ENCODE measurements around the gene SIPA1.

DNA sequence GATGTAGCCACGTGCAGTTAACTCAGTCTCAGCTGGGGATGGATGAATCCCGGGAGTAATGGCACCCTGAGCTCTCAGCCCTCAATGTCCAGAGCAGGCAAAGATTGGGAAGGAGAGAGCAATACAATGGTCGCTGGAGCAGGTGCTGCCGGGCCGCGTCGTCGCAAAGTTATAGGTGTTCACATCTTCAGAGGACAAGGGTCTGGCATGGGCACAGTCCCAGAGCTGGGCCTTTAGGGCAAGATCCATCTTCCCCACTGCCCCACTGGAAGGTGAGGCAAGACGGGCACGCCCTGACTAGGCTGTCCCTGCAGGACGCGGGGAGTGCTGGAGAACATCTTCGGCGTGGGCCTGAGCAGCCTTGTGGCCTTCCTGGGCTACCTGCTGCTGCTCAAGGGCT is 14.7 kb upstream of the SIPA1 start:
- TF ChIP-seq, protein P1, sequence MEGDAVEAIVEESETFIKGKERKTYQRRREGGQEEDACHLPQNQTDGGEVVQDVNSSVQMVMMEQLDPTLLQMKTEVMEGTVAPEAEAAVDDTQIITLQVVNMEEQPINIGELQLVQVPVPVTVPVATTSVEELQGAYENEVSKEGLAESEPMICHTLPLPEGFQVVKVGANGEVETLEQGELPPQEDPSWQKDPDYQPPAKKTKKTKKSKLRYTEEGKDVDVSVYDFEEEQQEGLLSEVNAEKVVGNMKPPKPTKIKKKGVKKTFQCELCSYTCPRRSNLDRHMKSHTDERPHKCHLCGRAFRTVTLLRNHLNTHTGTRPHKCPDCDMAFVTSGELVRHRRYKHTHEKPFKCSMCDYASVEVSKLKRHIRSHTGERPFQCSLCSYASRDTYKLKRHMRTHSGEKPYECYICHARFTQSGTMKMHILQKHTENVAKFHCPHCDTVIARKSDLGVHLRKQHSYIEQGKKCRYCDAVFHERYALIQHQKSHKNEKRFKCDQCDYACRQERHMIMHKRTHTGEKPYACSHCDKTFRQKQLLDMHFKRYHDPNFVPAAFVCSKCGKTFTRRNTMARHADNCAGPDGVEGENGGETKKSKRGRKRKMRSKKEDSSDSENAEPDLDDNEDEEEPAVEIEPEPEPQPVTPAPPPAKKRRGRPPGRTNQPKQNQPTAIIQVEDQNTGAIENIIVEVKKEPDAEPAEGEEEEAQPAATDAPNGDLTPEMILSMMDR (IDR thresholded peaks at IDR 0.05), result no peak
- no peak for TF ChIP-seq POLR2A (IDR thresholded peaks at IDR 0.05)
